ENCODE results near the gene CCSAP.
"Not testable (repeated sequence)": the region's sequence is repeated elsewhere in the genome, so short reads cannot be mapped to it uniquely, and the experiment has no call there.

Gene CCSAP

GRCh38 chr1:229342656-229343569 lies at the start of gene CCSAP:
TSS of gene CCSAP (minus strand) at chr1:229343047. CDS start at chr1:229342465, 582 bp downstream.
- peak; percentile 71 for DNase-seq (ENCODE audit: low spot score)

GRCh38 chr1:229390130-229390529 lies 47.3 kb upstream of the CCSAP start:
- DNase-seq (ENCODE audit: low spot score), result no peak

GRCh38 chr1:229388897-229389580 lies 46.2 kb upstream of the CCSAP start:
- DNase-seq (ENCODE audit: low spot score), result no peak

GRCh38 chr1:229385853-229386456 lies 43.1 kb upstream of the CCSAP start:
- no peak for DNase-seq (ENCODE audit: low spot score)

- DNase-seq (ENCODE audit: low spot score), result no peak
These were observed 42.0 kb upstream of the CCSAP start for GRCh38 chr1:229384822-229385221.

- no peak for DNase-seq (ENCODE audit: low spot score)
These were observed 41.1 kb upstream of the CCSAP start for GRCh38 chr1:229383961-229384360.

GRCh38 chr1:229383188-229383587 lies 40.3 kb upstream of the CCSAP start:
- no peak for DNase-seq (ENCODE audit: low spot score)

- no peak for DNase-seq (ENCODE audit: low spot score)
These were observed 38.4 kb upstream of the CCSAP start for GRCh38 chr1:229381234-229381633.

- DNase-seq (ENCODE audit: low spot score), result no peak
These were observed 37.8 kb upstream of the CCSAP start for GRCh38 chr1:229380536-229381160.

GRCh38 chr1:229379846-229380245 lies 37.0 kb upstream of the CCSAP start:
- DNase-seq (ENCODE audit: low spot score), result peak; percentile 50

GRCh38 chr1:229378586-229379367 lies 35.9 kb upstream of the CCSAP start:
- DNase-seq (ENCODE audit: low spot score), result no peak

GRCh38 chr1:229378035-229378434 lies 35.2 kb upstream of the CCSAP start:
- not testable (repeated sequence) for DNase-seq (ENCODE audit: low spot score)

- no peak for DNase-seq (ENCODE audit: low spot score)
These were observed 34.6 kb upstream of the CCSAP start for GRCh38 chr1:229377429-229377828.

- DNase-seq (ENCODE audit: low spot score), result no peak
These were observed 33.7 kb upstream of the CCSAP start for GRCh38 chr1:229376521-229376920.

GRCh38 chr1:229374485-229374884 lies 31.6 kb upstream of the CCSAP start:
- DNase-seq (ENCODE audit: low spot score), result no peak

- no peak for DNase-seq (ENCODE audit: low spot score)
These were observed 30.5 kb upstream of the CCSAP start for GRCh38 chr1:229373395-229373794.

GRCh38 chr1:229372251-229372650 lies 29.4 kb upstream of the CCSAP start:
- DNase-seq (ENCODE audit: low spot score), result no peak

GRCh38 chr1:229371624-229372023 lies 28.8 kb upstream of the CCSAP start:
- DNase-seq (ENCODE audit: low spot score), result no peak

GRCh38 chr1:229370601-229371021 lies 27.8 kb upstream of the CCSAP start:
- no peak for DNase-seq (ENCODE audit: low spot score)

- no peak for DNase-seq (ENCODE audit: low spot score)
These were observed 25.5 kb upstream of the CCSAP start for GRCh38 chr1:229368347-229368746.

GRCh38 chr1:229365569-229365968 lies 22.7 kb upstream of the CCSAP start:
- no peak for DNase-seq (ENCODE audit: low spot score)

All from left forelimb (tissue), 1 donor.